Epithelial cell of umbilical artery (primary cell): ENCODE results near the gene ARFGEF3. TPM values are rescaled to one million over a fixed set of nuclear protein-coding genes. Genes with fewer than 3 reads are reported as not detected.

Experiments
- total RNA-seq: library from RNA; depleted of rRNA; stranded (reverse); fragments of >200 nt; gene quantifications from 2 replicates; pipeline ENCODE4 v1.2.3, GENCODE V29; 2014

ARFGEF3 gene, protein sequence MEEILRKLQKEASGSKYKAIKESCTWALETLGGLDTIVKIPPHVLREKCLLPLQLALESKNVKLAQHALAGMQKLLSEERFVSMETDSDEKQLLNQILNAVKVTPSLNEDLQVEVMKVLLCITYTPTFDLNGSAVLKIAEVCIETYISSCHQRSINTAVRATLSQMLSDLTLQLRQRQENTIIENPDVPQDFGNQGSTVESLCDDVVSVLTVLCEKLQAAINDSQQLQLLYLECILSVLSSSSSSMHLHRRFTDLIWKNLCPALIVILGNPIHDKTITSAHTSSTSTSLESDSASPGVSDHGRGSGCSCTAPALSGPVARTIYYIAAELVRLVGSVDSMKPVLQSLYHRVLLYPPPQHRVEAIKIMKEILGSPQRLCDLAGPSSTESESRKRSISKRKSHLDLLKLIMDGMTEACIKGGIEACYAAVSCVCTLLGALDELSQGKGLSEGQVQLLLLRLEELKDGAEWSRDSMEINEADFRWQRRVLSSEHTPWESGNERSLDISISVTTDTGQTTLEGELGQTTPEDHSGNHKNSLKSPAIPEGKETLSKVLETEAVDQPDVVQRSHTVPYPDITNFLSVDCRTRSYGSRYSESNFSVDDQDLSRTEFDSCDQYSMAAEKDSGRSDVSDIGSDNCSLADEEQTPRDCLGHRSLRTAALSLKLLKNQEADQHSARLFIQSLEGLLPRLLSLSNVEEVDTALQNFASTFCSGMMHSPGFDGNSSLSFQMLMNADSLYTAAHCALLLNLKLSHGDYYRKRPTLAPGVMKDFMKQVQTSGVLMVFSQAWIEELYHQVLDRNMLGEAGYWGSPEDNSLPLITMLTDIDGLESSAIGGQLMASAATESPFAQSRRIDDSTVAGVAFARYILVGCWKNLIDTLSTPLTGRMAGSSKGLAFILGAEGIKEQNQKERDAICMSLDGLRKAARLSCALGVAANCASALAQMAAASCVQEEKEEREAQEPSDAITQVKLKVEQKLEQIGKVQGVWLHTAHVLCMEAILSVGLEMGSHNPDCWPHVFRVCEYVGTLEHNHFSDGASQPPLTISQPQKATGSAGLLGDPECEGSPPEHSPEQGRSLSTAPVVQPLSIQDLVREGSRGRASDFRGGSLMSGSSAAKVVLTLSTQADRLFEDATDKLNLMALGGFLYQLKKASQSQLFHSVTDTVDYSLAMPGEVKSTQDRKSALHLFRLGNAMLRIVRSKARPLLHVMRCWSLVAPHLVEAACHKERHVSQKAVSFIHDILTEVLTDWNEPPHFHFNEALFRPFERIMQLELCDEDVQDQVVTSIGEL (N-terminal part only)
- 2.3 and 3.5 TPM in 2 replicates for total RNA-seq

DNA sequence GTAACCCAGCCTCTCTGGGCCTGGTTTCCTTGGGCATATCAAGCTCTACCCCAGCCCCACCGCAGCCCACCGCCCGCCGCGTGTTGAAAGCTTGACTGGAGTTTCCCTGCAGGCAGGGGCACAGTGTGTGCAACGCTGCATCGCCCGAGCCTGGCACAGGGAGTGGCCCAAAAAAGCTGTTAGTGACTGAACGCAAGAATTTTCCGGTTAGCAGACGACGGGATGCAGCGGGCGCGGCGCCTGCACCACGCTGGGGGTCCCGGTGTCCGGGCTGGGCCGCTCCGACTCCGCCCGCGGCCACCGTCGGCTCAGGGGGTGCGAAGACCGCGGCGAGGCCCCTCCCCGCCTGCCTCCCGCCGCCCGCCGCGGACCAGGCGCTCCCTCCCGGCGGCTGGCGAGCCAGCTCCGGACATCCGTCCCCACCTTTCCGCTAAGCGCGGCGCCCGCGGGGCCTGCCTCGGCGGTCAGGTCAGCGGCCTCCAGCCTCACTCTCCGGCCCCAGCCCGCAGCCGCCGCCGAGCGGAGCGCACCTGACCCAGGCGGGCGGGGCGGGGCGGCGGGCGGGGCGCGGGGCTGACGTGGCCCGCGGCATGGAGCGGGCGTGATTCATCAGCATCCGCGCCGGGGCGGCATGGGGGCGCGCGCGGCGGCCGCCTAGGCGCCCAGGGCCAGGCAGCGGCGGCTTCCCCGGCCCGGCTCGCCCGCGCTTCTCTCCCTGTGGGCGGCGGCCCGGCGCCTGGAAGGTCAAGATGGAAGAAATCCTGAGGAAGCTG lies at the start of gene ARFGEF3:
Gene ARFGEF3, plus strand, starts transcription at position 602 of the 773 bp plus-strand sequence. Its CDS starts 148 bp downstream, at position 750.

DNA sequence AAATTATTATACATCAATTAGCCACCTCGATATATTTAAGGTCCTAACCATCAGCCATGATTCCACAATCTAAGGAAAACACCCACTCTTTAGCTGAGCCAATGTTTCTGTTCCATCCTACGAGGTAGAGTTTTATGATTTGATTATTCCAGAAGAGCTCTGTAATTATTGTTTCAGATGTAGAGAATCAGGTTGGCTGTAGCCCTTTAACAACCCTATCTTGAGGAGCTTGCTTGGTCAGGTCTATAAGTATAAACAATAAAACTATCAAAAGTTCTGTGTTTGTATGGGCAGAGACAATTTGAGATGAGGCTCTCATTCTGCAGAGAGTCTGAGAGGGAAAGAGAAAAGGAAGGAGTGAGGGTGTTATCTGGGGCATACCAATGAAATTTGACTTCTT lies 56.7 kb downstream of the ARFGEF3 start, which contains the start of gene PBOV1:
Gene PBOV1, minus strand, starts transcription at position 43 of the 400 bp plus-strand sequence. CDS start 96 bp downstream, outside the sequence.

DNA sequence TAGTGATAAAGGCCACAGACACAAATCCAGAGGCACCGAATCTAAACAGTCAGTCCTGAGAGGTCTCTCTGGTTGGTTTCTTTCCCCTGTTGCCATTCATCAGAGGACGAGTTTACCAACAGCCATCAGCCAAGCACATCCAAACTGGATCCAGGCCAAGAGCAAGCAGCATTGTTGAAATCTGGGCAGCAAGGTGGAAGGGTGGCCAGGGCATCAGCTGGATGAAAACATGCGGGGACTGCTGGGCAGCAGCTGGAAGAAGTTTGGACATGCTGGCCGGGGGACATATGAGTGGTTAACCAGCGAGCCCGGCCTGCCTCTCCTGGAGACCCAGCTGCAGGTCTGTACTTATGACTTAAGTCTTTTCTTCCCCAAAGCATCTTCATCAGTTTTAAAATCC lies 216.1 kb downstream of the ARFGEF3 start, which contains the start of gene SMIM28:
Gene SMIM28, plus strand, starts transcription at position 62 of the 400 bp plus-strand sequence. Its CDS starts 168 bp downstream, at position 230.

Other genes starting within 250 kb of the ARFGEF3 start
- gene PERP, start 54.5 kb upstream of the ARFGEF3 start, total RNA-seq: 9.1 and 11.4 TPM in 2 replicates
- gene PBOV1, start 56.6 kb downstream of the ARFGEF3 start, total RNA-seq: not detected in 2 replicates
- not detected in 2 replicates for gene SMIM28, start 216.0 kb downstream of the ARFGEF3 start, total RNA-seq
- 17.2 and 47.7 TPM in 2 replicates for gene HEBP2, start 242.3 kb downstream of the ARFGEF3 start, total RNA-seq